Activated CD8-positive, alpha-beta memory T cell treated with anti-CD3 and anti-CD28 coated beads for 36 hours (primary cell): Measurements from ENCODE around the gene SNRPB. TPM values are rescaled to one million over a fixed set of nuclear protein-coding genes. Genes with fewer than 3 reads are reported as not detected.

ENCODE experiments used
- CTCF ChIA-PET: fragments of 350-600 bp; sonication (Branson Sonifier 250); formaldehyde crosslinking; loops from one replicate; lab custom pipeline; 2021; ENCODE audit warnings: antibody characterized with exemption; lab: Charles Lee
- POLR2A ChIA-PET: fragments of 350-600 bp; sonication (Branson Sonifier 250); formaldehyde crosslinking; loops from one replicate; lab custom pipeline; 2021; ENCODE audit warnings: antibody characterized with exemption; lab: Charles Lee
- total RNA-seq, 2 experiments: library from RNA; stranded (reverse); gene quantifications; one replicate each; pipeline ENCODE4 v1.2.3, GENCODE V29; 2021

The SNRPB gene
- total RNA-seq, 2 experiments from 2014 or later, result 462 to 463 TPM

- POLR2A ChIA-PET, result no interaction called here
- CTCF ChIA-PET, result interaction anchor here (0.9 kb wide), 1 partner anchor 41 kb away, joined by 3 read pairs; no protein-coding TSS in a partner anchor
Measured at GRCh38 chr20:2480381-2480780, 9.8 kb upstream of the SNRPB start.

- ChIA-PET CTCF (no interaction called here), POLR2A (no interaction called here)
Measured at GRCh38 chr20:2476742-2477615, 6.4 kb upstream of the SNRPB start.

GRCh38 chr20:2475850-2476741, 5.5 kb upstream of the SNRPB start:
- POLR2A ChIA-PET, result no interaction called here
- CTCF ChIA-PET, result no interaction called here

GRCh38 chr20:2473516-2473915, 2.9 kb upstream of the SNRPB start:
- CTCF ChIA-PET, result no interaction called here
- POLR2A ChIA-PET, result no interaction called here

- CTCF ChIA-PET, result interaction anchor here (1.0 to 1.8 kb wide), 5 partner anchors 16 to 263 kb away, joined by 3 to 7 read pairs (median 3); partner anchors contain the start of genes NOP56 and ZNF343
- POLR2A ChIA-PET, result interaction anchor here (0.6 to 3.2 kb wide), 6 partner anchors 9 to 195 kb away, joined by 3 to 14 read pairs (median 6); partner anchors contain the start of gene NOP56
Measured at GRCh38 chr20:2469991-2470422, 582 bp downstream of the SNRPB start.

- CTCF ChIA-PET, result interaction anchor here (1.1 to 1.5 kb wide), 2 partner anchors 15 to 17 kb away, joined by 3 to 4 read pairs; no protein-coding TSS in a partner anchor
Measured at GRCh38 chr20:2468581-2469407, 1.8 kb downstream of the SNRPB start.

GRCh38 chr20:2467412-2467811, 3.2 kb downstream of the SNRPB start:
- POLR2A ChIA-PET, result interaction anchor here (0.5 to 1.1 kb wide), 2 partner anchors 11 to 90 kb away, joined by 3 to 5 read pairs; no protein-coding TSS in a partner anchor

More at GRCh38 chr20:2468581-2469407, 1.8 kb downstream of the SNRPB start:
- POLR2A ChIA-PET, result interaction anchor here (0.8 to 3.2 kb wide), 3 partner anchors 8 to 184 kb away, joined by 3 to 14 read pairs (median 7); partner anchors contain the start of gene NOP56

GRCh38 chr20:2465100-2465499, 5.5 kb downstream of the SNRPB start:
- ChIA-PET CTCF (interaction anchor here (0.6 kb wide), 1 partner anchor 8 kb away, joined by 3 read pairs; no protein-coding TSS in a partner anchor), POLR2A (interaction anchor here (0.5 to 0.6 kb wide), 3 partner anchors 10 to 76 kb away, joined by 3 to 5 read pairs (median 3); no protein-coding TSS in a partner anchor)

More at GRCh38 chr20:2467412-2467811, 3.2 kb downstream of the SNRPB start:
- CTCF ChIA-PET, result interaction anchor here (0.7 kb wide), 1 partner anchor 53 kb away, joined by 3 read pairs; no protein-coding TSS in a partner anchor

GRCh38 chr20:2463616-2464365, 6.8 kb downstream of the SNRPB start:
- CTCF ChIA-PET, result no interaction called here
- POLR2A ChIA-PET, result interaction anchor here (1.1 kb wide), 1 partner anchor 10 kb away, joined by 4 read pairs; no protein-coding TSS in a partner anchor

- ChIA-PET CTCF (no interaction called here), POLR2A (interaction anchor here (1.1 kb wide), 1 partner anchor 9 kb away, joined by 4 read pairs; no protein-coding TSS in a partner anchor)
Measured at GRCh38 chr20:2462484-2462883, 8.1 kb downstream of the SNRPB start.

GRCh38 chr20:2460752-2461424, 9.7 kb downstream of the SNRPB start:
- POLR2A ChIA-PET, result interaction anchor here (0.7 to 1.9 kb wide), 2 partner anchors 9 to 1310 kb away, joined by 4 to 7 read pairs; partner anchors contain the start of gene SNRPB
- CTCF ChIA-PET, result no interaction called here

GRCh38 chr20:2459981-2460751, 10.4 kb downstream of the SNRPB start:
- ChIA-PET POLR2A (interaction anchor here (1.9 kb wide), 1 partner anchor 10 kb away, joined by 7 read pairs; the partner anchor contains the start of gene SNRPB), CTCF (interaction anchor here (0.6 kb wide), 1 partner anchor 107 kb away, joined by 3 read pairs; no protein-coding TSS in a partner anchor)

GRCh38 chr20:2458919-2459499, 11.6 kb downstream of the SNRPB start:
- ChIA-PET POLR2A (no interaction called here), CTCF (interaction anchor here (1.0 kb wide), 1 partner anchor 12 kb away, joined by 3 read pairs; the partner anchor contains the start of gene SNRPB)

- ChIA-PET POLR2A (interaction anchor here (0.7 to 1.4 kb wide), 3 partner anchors 11 to 14 kb away, joined by 3 read pairs; no protein-coding TSS in a partner anchor), CTCF (interaction anchor here (0.7 kb wide), 1 partner anchor 353 kb away, joined by 3 read pairs; no protein-coding TSS in a partner anchor)
Measured at GRCh38 chr20:2455771-2456497, 14.7 kb downstream of the SNRPB start.
